Activated T-cell treated with anti-CD3 and anti-CD28 coated beads, Interleukin-2, amount 50 U/mL, for 4 hours (primary cell): ENCODE data around the gene COX10. TPM values are rescaled to one million over a fixed set of nuclear protein-coding genes. Genes with fewer than 3 reads are reported as not detected.
"Not testable (repeated sequence)": the region's sequence is repeated elsewhere in the genome, so short reads cannot be mapped to it uniquely, and the experiment has no call there.

Experiments used
- ATAC-seq, 2 donors: fragments of 200-7000 bp; cut with Tn5 transposase; one replicate each; pipeline ENCODE4 v1.10.0; 2021
- DNase-seq: peaks from one replicate; pipeline ENCODE4 v3.0.0-alpha.2; 2020
- H3K27me3 Mint-ChIP-seq: one replicate; pipeline ENCODE4 v1.8.0; 2021; ENCODE audit warnings: low read depth, mixed read lengths
- H3K36me3 Mint-ChIP-seq: one replicate; pipeline ENCODE4 v1.8.0; 2022; ENCODE audit warnings: mixed read lengths; ENCODE audit not compliant: insufficient read depth
- H3K4me1 Mint-ChIP-seq: one replicate; pipeline ENCODE4 v1.8.0; 2021; ENCODE audit warnings: low read depth, mixed read lengths
- H3K4me3 Mint-ChIP-seq: one replicate; pipeline ENCODE4 v1.8.0; 2021; ENCODE audit warnings: mild to moderate bottlenecking, moderate library complexity, mixed read lengths
- H3K9me3 Mint-ChIP-seq: one replicate; pipeline ENCODE4 v1.8.0; 2021; ENCODE audit warnings: mixed read lengths
- total RNA-seq, 3 donors: library from RNA; stranded (reverse); gene quantifications; one replicate each; pipeline ENCODE4 v1.2.1, GENCODE V29; 2021

Gene COX10
- total RNA-seq, 3 donors from 2014 or later: 28.7 to 30.6 (median 29.0) TPM

DNA sequence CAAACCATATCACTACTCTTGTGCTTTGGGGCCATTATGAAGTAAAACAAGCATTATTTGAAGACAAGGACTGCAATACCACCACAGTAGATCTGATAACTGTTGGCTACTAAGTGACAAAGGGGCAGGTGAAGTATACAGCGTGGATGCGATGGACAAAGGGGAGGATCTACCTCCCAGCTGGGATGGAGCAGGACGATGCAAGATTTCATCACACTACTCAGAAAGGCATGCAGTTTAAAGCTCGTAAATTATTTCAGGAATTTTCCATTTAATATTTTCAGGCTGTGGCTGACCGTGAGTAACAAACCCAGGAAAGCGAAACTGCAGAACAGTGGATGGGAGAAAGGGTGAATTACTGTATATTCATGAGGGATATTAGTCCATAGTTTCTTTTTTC lies 161.9 kb downstream of the COX10 start:
- not testable (repeated sequence) for H3K9me3 Mint-ChIP-seq, H3K27me3 Mint-ChIP-seq, H3K4me1 Mint-ChIP-seq, DNase-seq, H3K36me3 Mint-ChIP-seq, H3K4me3 Mint-ChIP-seq, ATAC-seq

DNA sequence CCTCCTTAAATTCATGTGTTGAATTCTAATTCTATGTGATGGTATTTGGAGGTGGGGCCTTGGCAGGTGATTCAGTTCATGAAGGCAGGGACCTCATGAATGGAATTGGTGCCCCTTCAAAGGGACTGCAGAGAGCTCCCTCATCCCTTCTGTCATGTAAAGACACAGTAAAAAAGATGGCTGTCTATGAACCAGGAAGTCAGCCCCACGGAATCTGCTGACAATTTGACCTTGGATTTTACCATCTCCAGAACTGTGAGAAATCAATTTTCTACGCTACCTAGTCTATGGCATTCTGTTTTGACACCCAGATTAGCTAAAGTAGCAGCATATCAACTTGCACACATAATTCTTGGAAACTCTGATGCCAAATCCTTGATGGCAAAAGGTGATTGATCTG lies 165.7 kb downstream of the COX10 start:
- not testable (repeated sequence) for ATAC-seq, H3K9me3 Mint-ChIP-seq, H3K4me1 Mint-ChIP-seq, DNase-seq, H3K27me3 Mint-ChIP-seq, H3K36me3 Mint-ChIP-seq, H3K4me3 Mint-ChIP-seq

DNA sequence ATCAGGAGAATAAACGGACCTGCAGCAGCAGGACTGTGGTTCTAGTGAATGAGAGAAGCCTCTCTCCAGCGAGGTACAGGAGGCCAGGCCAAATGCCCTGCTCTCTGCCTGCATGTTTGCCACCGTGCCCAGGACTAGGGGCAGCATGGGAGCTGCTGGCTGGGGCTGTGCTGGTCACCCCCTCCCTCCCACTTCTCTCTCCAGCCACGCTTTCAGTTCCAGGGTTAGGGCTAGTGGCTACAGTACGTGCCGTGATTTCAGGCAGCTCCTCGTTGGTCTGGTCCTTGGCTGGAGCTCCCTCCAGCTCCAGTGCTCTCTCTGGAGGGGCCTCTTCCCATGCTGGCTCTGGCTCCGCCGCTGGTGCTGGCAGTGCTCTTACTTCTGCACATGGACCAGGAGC lies 166.7 kb downstream of the COX10 start:
- H3K9me3 Mint-ChIP-seq, ATAC-seq, H3K36me3 Mint-ChIP-seq, DNase-seq, H3K27me3 Mint-ChIP-seq, H3K4me1 Mint-ChIP-seq, H3K4me3 Mint-ChIP-seq: not testable (repeated sequence)

DNA sequence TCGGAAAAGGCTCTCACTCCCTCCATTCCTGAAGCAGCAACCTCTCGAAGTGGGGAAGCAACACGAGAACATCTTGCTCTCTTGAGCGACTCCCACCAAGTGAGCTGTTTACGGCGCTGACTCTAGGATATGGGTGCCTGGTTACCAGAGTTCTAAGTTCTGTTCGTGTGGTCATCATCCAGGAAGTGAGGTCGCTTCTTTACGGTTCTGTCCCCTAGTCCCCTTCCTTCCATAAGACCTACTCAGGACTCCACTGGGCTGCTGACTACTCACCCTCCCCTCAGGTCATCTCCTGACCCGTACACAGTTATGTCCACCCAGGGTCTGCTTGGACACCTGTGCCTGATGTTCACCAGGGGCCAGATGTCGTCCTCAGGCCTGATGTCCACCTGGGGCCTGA lies 167.5 kb downstream of the COX10 start, which contains the start of gene CDRT15:
Gene CDRT15 (minus strand): TSS at position 101 of the 400 bp plus-strand sequence. CDS start 29 bp downstream, at position 72.
- H3K4me3 Mint-ChIP-seq, H3K27me3 Mint-ChIP-seq, ATAC-seq, H3K36me3 Mint-ChIP-seq, H3K9me3 Mint-ChIP-seq, H3K4me1 Mint-ChIP-seq, DNase-seq: not testable (repeated sequence)

DNA sequence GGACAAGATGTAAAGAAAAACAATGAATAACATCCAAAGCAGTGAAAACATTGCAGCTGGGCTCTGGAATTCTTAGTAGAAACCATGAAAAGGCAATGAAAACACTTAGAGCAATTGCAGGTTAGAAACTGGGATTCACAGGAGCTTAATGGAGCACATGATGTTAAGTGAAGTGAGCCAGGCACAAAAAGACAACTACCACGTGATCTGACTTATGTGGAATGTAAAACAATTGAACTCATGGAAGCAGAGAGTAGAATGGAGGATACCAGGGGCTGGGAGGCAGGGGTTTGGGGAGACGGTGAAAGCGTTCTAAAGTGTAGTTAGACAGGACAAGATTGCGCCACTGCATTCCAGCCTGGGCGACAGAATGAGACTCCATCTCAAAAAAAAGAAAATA lies 170.0 kb downstream of the COX10 start:
- not testable (repeated sequence) for H3K27me3 Mint-ChIP-seq, H3K4me1 Mint-ChIP-seq, ATAC-seq

DNA sequence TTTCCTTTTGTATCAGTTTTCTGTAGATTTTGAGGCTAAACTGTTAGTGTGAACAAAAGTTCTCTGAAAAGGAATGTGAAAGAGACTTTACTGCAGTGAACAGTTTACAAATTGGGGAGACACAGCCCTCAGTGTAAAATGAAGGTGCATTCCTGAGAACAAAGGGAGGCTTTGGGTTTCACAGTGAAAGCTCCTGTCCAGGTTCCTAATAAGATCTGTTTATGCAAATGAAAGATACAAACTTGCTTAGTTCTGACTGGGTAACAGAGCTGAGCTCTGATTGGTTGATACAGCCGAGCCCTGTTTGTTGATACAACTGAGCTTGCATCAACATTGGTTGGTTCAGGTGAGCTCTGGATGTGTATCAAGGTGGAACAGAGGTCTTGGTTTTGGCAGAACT lies 175.7 kb downstream of the COX10 start:
- ATAC-seq (no peak), DNase-seq (no peak)
- H3K4me1 Mint-ChIP-seq: no peaks in the 10 kb centered on the region
- no peak overlapping the region for H3K4me3 Mint-ChIP-seq
- H3K27me3 Mint-ChIP-seq: no peaks in the 10 kb centered on the region
- H3K36me3 Mint-ChIP-seq: no peaks in the 10 kb centered on the region
- H3K9me3 Mint-ChIP-seq: no peaks in the 10 kb centered on the region

More for the DNA sequence above, 170.0 kb downstream of the COX10 start:
- DNase-seq, H3K36me3 Mint-ChIP-seq, H3K4me3 Mint-ChIP-seq, H3K9me3 Mint-ChIP-seq: not testable (repeated sequence)

DNA sequence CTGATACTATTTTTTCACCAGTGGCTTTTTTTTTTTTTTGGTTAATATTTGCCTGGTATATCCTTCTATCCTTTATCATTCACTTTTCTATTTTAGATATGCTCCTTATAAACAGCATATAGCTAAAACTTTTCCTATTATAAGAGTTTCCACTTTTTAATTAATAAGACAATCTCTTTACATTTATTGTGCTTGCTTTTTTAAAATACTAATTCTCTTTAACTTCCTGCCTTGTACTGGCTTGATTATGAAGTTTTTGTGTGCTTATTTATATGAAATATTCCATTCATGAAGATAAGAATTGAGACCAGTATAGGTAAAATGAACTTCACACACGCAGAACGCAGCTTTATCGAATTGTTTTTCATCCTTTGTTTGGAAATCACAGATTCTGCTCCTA lies 176.3 kb downstream of the COX10 start:
- Mint-ChIP-seq H3K27me3 (no peaks in the 10 kb centered on the region), H3K4me3 (no peak overlapping the region), H3K4me1 (no peaks in the 10 kb centered on the region), H3K36me3 (no peaks in the 10 kb centered on the region), H3K9me3 (no peaks in the 10 kb centered on the region)
- ATAC-seq (no peak), DNase-seq (no peak)

Other genes with a start within 250 kb of the COX10 start
- not detected for gene CDRT15, start 167.4 kb downstream of the COX10 start, total RNA-seq
- gene HS3ST3B1, start 231.6 kb downstream of the COX10 start, total RNA-seq: 10 to 100 TPM; 12.3 to 17.1 (median 13.5) TPM